D721Med (cell line): ENCODE results near the gene LSM2.

ENCODE experiments used
- DNase-seq: peaks from one replicate; pipeline ENCODE4 v3.0.0; 2011; ENCODE audit warnings: low spot score; ENCODE audit not compliant: insufficient read length
- FAIRE-seq: peaks from 2 replicates; lab custom pipeline; 2011; peaks lifted over from hg19 to GRCh38; lab: Jason Lieb, UNC
- TF ChIP-seq, protein P1 (sequence below): IDR thresholded peaks from 2 replicates; pipeline ENCODE4 v1.5.1; 2012; ENCODE audit warnings: mild to moderate bottlenecking, control low read depth; ENCODE audit not compliant: insufficient read depth; ENCODE audit errors: missing control alignments

LSM2 gene

DNA sequence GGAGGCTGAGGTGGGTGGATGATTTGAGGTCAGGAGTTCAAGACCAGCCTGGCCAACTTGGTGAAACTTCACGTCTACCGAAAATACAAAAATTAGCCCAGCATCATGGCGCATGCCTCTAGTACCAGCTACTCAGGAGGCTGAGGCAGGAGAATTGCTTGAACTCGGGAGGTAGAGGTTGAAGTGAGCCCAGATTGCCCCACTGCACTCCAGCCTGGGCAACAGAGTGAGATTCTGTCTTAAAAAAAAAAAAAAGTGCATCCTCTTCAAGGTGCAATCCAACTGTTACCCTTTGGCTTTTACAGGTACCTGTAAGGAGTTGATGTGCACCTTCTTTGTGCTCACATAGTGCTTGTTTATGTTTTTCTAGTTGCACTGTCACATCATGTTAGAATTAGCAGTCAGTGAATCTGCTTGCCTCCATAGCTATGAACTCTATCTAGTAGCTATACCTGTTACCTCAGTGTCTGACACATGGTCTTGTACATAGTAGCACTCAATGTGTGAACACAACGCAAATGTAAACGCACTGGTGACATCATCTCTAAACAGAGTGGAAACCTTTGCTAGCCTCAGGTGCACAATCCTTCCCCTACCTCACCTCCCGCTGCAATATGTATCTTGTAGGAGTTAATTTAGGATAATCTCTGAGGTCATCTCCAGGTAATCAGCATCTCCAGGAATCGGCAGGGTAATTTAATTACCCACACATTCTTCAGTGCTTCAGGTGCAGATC is 57.3 kb downstream of the LSM2 start:
- DNase-seq (no peak), FAIRE-seq (no peak)
- TF ChIP-seq, protein P1, sequence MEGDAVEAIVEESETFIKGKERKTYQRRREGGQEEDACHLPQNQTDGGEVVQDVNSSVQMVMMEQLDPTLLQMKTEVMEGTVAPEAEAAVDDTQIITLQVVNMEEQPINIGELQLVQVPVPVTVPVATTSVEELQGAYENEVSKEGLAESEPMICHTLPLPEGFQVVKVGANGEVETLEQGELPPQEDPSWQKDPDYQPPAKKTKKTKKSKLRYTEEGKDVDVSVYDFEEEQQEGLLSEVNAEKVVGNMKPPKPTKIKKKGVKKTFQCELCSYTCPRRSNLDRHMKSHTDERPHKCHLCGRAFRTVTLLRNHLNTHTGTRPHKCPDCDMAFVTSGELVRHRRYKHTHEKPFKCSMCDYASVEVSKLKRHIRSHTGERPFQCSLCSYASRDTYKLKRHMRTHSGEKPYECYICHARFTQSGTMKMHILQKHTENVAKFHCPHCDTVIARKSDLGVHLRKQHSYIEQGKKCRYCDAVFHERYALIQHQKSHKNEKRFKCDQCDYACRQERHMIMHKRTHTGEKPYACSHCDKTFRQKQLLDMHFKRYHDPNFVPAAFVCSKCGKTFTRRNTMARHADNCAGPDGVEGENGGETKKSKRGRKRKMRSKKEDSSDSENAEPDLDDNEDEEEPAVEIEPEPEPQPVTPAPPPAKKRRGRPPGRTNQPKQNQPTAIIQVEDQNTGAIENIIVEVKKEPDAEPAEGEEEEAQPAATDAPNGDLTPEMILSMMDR, result no peak
